ENCODE results near the gene TMEM204.

The TMEM204 gene

GRCh38 chr16:1597154-1597553 is 63.7 kb downstream of the TMEM204 start:
- DNase-seq = no peak

GRCh38 chr16:1601031-1601430 is 67.6 kb downstream of the TMEM204 start:
- no peak overlapping the region for H3K27ac Mint-ChIP-seq
- no peak overlapping the region for H3K4me3 Mint-ChIP-seq
- no peaks in the 10 kb centered on the region for H3K27me3 Mint-ChIP-seq
- ATAC-seq (no peak), DNase-seq (no peak)
- H3K4me1 Mint-ChIP-seq = no peaks in the 10 kb centered on the region
- no peaks in the 10 kb centered on the region for H3K9me3 Mint-ChIP-seq

More at GRCh38 chr16:1597154-1597553, 63.7 kb downstream of the TMEM204 start:
- H3K4me3 Mint-ChIP-seq = no peak overlapping the region
- no peak for ATAC-seq
- no peak overlapping the region for H3K27ac Mint-ChIP-seq
- H3K27me3 Mint-ChIP-seq = no peaks in the 10 kb centered on the region
- no peaks in the 10 kb centered on the region for H3K9me3 Mint-ChIP-seq
- no peaks in the 10 kb centered on the region for H3K4me1 Mint-ChIP-seq

- H3K4me3 Mint-ChIP-seq = no peak overlapping the region
- DNase-seq (no peak), ATAC-seq (no peak)
- no peaks in the 10 kb centered on the region for H3K4me1 Mint-ChIP-seq
- H3K27ac Mint-ChIP-seq = no peak overlapping the region
- no peaks in the 10 kb centered on the region for H3K27me3 Mint-ChIP-seq
- no peaks in the 10 kb centered on the region for H3K9me3 Mint-ChIP-seq
Measured at GRCh38 chr16:1601489-1601888, 68.0 kb downstream of the TMEM204 start.

GRCh38 chr16:1602285-1602684 is 68.8 kb downstream of the TMEM204 start:
- no peaks in the 10 kb centered on the region for H3K9me3 Mint-ChIP-seq
- no peaks in the 10 kb centered on the region for H3K4me1 Mint-ChIP-seq
- no peak for ATAC-seq
- no peaks in the 10 kb centered on the region for H3K27me3 Mint-ChIP-seq
- H3K27ac Mint-ChIP-seq = no peak overlapping the region
- no peak overlapping the region for H3K4me3 Mint-ChIP-seq
- no peak for DNase-seq

Measured in stimulated activated naive CD8-positive, alpha-beta T cell treated with anti-CD3 and anti-CD28 coated beads, Interleukin-15, amount 100 ng/mL, for 72 hours (primary cell).